HUES64 (cell line): ENCODE results near the gene TPTE2.
"Not testable (repeated sequence)": the region's sequence is repeated elsewhere in the genome, so short reads cannot be mapped to it uniquely, and the experiment has no call there.

Experiments
- H3K27ac ChIP-seq: 2 replicates; pipeline ENCODE4 v1.7.0; 2013; ENCODE audit warnings: low read depth, low read length, inconsistent platforms
- H3K27me3 ChIP-seq: 2 replicates; pipeline ENCODE4 v1.6.1; 2013; ENCODE audit warnings: mild to moderate bottlenecking, low read length; ENCODE audit not compliant: insufficient read depth
- H3K36me3 ChIP-seq: 2 replicates; pipeline ENCODE4 v1.6.1; 2013; ENCODE audit warnings: mild to moderate bottlenecking, low read length; ENCODE audit not compliant: insufficient read depth
- H3K4me1 ChIP-seq: 2 replicates; pipeline ENCODE4 v1.6.1; 2013; ENCODE audit warnings: mild to moderate bottlenecking, low read length, moderate library complexity; ENCODE audit not compliant: insufficient read depth
- H3K4me3 ChIP-seq: 2 replicates; pipeline ENCODE4 v1.5.1; 2013; ENCODE audit warnings: mild to moderate bottlenecking, low read length, moderate library complexity
- H3K9ac ChIP-seq: 2 replicates; pipeline ENCODE4 v1.6.1; 2013; ENCODE audit warnings: mild to moderate bottlenecking, low read depth, low read length
- H3K9me3 ChIP-seq: 2 replicates; pipeline ENCODE4 v1.6.1; 2013; ENCODE audit warnings: low read depth, low read length; ENCODE audit not compliant: insufficient read depth
- WGBS: fragments of 150-250, 120-280 bp; methylation state at CpG from one replicate; pipeline ENCODE4 v1.1.7; 2013; ENCODE audit warnings: missing lambda C conversion rate; 5-methylcytosine and 5-hydroxymethylcytosine counted together

TPTE2 gene

DNA sequence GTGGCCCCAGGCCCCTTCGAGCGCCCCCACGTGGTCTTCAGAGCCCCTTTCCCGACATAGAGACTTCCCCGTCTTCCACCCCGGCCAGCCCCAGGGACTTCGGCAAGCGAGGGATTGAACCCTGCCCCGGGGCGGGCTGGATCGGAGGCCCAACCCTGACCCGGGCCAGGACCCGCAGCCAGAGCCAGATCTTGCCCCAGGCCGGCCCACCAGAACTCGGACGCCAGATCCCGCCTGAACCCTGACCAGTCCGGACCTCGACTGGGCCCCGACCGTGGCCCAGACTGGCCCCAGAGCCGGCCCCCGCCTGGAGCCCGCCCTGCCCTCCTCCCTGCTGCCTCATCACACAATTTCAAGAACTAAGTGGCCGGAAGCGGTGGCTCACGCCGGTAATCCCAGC is 253 bp upstream of the TPTE2 start:
- H3K9ac ChIP-seq = no peak overlapping the region
- no peaks in the 10 kb centered on the region for H3K4me1 ChIP-seq
- H3K27ac ChIP-seq = no peak overlapping the region
- H3K9me3 ChIP-seq = peaks cover 56% of the 10 kb centered on the region
- no peaks in the 10 kb centered on the region for H3K36me3 ChIP-seq
- 90% methylated on average over 28 of the region's 28 CpGs for WGBS
- no peak overlapping the region for H3K4me3 ChIP-seq
- no peaks in the 10 kb centered on the region for H3K27me3 ChIP-seq

DNA sequence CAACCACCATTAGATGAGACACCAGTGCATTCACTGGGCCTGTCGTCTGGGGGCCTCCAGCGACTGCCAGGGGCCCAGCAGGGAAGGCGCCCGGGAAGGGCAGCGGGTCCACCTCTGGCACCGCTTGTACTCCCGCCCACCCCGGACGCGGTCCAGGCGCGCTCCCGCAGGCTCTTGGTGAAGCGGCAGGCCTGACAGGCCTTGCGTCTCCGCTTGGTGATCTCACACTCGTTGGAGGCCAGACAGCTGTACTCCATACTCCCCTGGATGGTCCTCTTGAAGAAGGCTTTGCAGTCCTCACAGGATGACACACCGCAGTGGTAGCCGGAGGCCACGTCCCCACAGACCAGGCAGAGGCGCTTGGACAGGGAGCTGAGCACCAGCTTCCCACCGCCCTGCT is 660 bp downstream of the TPTE2 start:
- H3K36me3 ChIP-seq, H3K27ac ChIP-seq, H3K27me3 ChIP-seq, H3K4me1 ChIP-seq, H3K9ac ChIP-seq, H3K4me3 ChIP-seq: not testable (repeated sequence)
- WGBS = 89% methylated on average over 22 of the region's 22 CpGs
- peaks cover 52% of the 10 kb centered on the region for H3K9me3 ChIP-seq

DNA sequence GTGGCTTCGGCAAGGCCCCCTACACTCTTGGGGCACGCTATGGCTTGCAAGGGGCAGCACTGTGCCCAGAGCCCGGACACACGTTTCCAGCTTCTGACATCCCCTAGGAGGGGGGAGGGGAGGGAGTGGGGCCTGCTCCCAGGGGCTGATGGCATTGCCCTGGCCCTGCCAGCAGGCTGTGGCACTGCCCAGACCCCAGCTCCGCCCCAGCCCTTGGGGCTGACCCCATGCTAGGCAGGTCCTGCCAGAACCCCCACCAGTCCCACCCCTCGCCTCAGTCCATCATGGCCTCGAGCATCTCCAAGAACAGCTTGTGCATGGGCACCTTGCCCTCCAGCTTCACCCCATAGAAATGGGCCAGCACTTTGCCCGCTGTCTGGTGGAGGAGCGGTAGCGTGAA is 1.6 kb downstream of the TPTE2 start:
- H3K36me3 ChIP-seq, H3K27ac ChIP-seq, H3K4me3 ChIP-seq, H3K4me1 ChIP-seq, H3K9ac ChIP-seq, H3K27me3 ChIP-seq: not testable (repeated sequence)
- no CpG with 5 or more reads among the region's 10 CpGs for WGBS
- H3K9me3 ChIP-seq = peaks cover 52% of the 10 kb centered on the region

DNA sequence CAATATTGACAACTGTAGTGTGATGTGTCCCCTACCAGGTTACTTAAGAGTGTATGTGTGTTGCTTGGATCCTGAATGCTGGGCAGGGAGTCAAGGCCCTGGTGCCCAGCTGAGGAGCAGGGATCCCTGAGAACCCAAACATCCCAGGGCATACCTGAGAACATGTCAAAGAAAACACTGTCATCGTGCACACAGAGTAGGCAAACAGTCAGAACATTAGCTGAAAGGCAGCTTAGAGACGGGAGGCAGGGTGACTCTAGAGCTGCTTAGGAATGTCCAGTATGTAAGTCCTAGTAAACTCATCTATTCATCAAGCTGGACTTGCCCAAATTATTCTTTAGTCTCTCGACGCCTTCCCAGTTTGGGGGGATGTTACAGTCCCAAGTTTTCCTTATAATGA is 4.0 kb downstream of the TPTE2 start:
- peaks cover 37% of the 10 kb centered on the region; the same call in 1 of the 2 replicates for H3K9me3 ChIP-seq
- H3K27me3 ChIP-seq, H3K36me3 ChIP-seq, H3K4me3 ChIP-seq, H3K27ac ChIP-seq, H3K4me1 ChIP-seq, H3K9ac ChIP-seq: not testable (repeated sequence)
- WGBS = 100% methylated on average over 1 of the region's 4 CpGs

DNA sequence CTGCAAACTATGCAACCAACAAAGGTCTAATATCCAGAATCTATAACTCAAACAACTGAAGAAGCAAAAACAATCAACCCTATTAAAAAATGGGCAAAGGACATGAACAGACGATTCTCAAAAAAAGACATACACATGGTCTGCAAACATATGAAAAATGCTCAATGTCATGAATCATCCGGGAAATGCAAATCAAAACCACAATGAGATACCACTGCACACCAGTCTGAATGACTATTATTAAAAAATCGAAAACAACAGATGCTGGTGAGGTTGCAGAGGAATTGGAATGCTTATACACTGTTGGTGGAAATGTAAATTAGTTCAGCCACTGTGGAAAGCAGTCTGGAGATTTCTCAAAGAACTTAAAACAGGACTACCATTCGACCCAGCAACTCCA is 12.1 kb downstream of the TPTE2 start:
- H3K9ac ChIP-seq, H3K4me3 ChIP-seq, H3K36me3 ChIP-seq, H3K4me1 ChIP-seq, H3K27me3 ChIP-seq, H3K27ac ChIP-seq: not testable (repeated sequence)
- H3K9me3 ChIP-seq = peaks cover 33% of the 10 kb centered on the region
- 73% methylated on average over 3 of the region's 4 CpGs for WGBS

GRCh38 chr13:19525634-19526033 is 35.7 kb downstream of the TPTE2 start:
- not testable (repeated sequence) for H3K27me3 ChIP-seq, H3K36me3 ChIP-seq, H3K27ac ChIP-seq, H3K4me3 ChIP-seq, H3K9ac ChIP-seq, H3K4me1 ChIP-seq
- H3K9me3 ChIP-seq = peaks cover 42% of the 10 kb centered on the region

GRCh38 chr13:19519049-19519448 is 42.3 kb downstream of the TPTE2 start:
- Histone ChIP-seq H3K27ac (no peak overlapping the region), H3K27me3 (no peaks in the 10 kb centered on the region), H3K9me3 (peaks cover 54% of the 10 kb centered on the region), H3K36me3 (no peaks in the 10 kb centered on the region), H3K9ac (no peak overlapping the region), H3K4me1 (no peaks in the 10 kb centered on the region), H3K4me3 (no peak overlapping the region)

DNA sequence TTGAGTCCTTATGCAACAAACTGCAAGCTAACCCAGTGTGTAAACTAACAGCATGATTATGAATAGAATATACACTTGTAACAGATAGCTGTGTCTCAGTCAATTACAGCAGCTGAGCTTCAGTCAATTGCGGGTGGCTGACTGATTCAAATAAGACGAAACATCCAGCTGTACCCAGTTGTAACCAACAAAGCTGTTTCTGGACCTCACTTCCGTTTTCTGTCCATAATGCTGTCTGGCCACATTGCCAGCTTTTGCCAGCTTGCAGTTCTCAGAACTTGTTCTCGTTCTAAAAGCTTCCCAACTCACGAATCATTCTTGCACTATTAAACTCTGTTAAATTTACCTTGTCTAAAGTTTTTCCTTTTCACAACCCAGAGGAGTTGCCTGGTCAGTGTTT is 53.7 kb downstream of the TPTE2 start:
- not testable (repeated sequence) for H3K36me3 ChIP-seq, H3K9ac ChIP-seq, H3K27ac ChIP-seq, H3K4me3 ChIP-seq, H3K27me3 ChIP-seq, H3K4me1 ChIP-seq
- H3K9me3 ChIP-seq = peaks cover 31% of the 10 kb centered on the region
- WGBS = 70% methylated on average over 5 of the region's 5 CpGs

DNA sequence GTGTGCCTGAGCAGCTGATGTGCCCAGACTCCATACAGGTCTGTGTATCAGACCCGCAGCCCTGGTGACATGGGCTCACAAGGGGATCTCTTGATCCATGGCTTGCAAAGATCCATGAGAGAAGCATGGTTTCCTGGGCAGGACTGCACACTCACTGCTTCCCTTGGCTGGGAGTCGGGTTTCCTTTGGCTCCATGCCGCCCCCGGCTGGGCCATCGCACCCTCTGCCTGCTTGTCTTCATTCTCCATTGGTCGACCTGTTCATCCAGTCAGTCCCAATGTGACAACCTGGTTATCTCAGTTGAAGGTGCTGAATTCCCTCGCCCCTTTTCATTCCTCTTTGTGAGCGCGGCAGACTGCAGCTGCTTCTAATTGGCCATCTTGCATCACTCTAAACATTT is 101.2 kb downstream of the TPTE2 start:
- H3K36me3 ChIP-seq, H3K4me3 ChIP-seq, H3K27me3 ChIP-seq, H3K27ac ChIP-seq, H3K4me1 ChIP-seq, H3K9ac ChIP-seq: not testable (repeated sequence)
- peaks cover 48% of the 10 kb centered on the region for H3K9me3 ChIP-seq
- 77% methylated on average over 7 of the region's 9 CpGs for WGBS

DNA sequence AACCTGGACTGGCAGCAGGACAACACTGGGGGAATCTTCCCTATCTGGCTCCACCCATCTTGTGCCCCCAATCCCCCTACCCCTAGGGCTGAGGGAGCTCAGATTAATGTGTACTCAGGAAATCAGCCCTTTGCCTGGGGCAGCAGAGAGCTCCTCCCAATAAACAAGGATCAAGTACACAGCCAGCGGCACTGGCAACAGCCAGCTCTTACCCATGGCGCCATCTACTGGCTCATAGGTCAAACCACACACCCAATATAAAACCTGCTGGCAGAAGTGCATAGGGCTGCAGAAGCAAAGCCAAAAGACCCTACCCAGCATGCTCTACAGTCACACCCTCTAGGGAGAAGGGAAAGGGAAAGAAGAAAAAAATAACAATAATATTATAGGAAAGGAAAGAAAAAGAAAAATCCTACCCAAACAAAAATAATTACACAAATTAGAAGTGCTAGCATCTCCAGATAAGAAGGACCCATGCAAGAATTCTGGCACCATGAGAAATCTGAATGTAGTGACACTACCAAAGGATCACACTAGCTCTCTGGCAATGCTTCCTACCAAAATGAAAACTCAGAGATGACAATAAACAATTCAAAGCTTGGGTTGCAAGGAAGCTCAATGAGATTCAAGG is 122.2 kb downstream of the TPTE2 start:
- whole genome bisulfite sequencing = no CpG with 5 or more reads among the region's 2 CpGs
- H3K27me3 ChIP-seq, H3K9ac ChIP-seq, H3K27ac ChIP-seq, H3K4me1 ChIP-seq, H3K4me3 ChIP-seq, H3K36me3 ChIP-seq: not testable (repeated sequence)
- H3K9me3 ChIP-seq = peaks cover 15% of the 10 kb centered on the region

DNA sequence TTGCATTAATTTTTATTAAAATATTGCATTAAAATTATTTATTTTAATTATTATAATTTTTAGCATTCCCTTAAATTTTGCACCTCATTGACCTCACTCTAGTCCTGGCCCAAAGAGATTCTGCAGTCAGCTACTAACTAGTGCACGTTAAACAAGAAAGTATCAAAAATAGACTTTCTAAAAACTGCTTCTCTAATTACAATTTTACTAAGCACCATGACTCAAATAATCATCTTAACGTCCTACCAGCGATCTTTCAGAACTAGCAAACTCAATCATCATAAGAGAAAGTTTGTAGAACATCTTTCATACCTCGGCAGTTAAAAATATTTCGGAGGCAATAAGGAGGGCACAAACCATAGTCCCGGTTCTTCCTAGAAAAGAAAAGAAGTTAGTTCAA is 123.6 kb downstream of the TPTE2 start:
- not testable (repeated sequence) for H3K9ac ChIP-seq, H3K36me3 ChIP-seq, H3K27ac ChIP-seq, H3K4me3 ChIP-seq, H3K27me3 ChIP-seq, H3K4me1 ChIP-seq
- peaks cover 14% of the 10 kb centered on the region for H3K9me3 ChIP-seq
- WGBS = 59% methylated on average over 5 of the region's 6 CpGs

GRCh38 chr13:19422236-19422635 is 139.1 kb downstream of the TPTE2 start:
- WGBS = 96% methylated on average over 1 of the region's 2 CpGs
- H3K27ac ChIP-seq, H3K4me3 ChIP-seq, H3K36me3 ChIP-seq, H3K4me1 ChIP-seq, H3K9ac ChIP-seq, H3K27me3 ChIP-seq: not testable (repeated sequence)
- peaks cover 22% of the 10 kb centered on the region for H3K9me3 ChIP-seq
